ENCODE data around the gene ST3GAL3.

ST3GAL3 gene

DNA sequence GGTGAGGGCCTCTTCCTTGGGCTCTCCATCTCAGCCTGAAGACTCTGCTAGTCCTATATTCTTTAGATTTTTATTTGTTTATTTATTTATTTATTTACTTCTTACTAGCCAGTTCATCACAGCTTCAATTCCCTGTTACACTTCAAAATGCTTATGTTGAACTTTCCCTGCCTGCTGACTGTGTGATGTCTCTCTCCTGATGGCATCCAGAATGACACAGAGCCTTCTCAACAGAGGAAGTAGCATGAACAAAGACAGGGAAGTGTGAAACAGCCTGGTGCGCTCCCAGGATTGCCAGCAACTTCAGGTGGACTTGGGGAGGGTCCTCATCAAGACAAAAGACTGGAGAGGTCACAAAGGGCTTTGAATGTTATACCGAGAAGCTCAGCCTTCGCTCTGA lies 235.1 kb downstream of the ST3GAL3 start:
- no peak for DNase-seq (ENCODE audit: low read depth)

DNA sequence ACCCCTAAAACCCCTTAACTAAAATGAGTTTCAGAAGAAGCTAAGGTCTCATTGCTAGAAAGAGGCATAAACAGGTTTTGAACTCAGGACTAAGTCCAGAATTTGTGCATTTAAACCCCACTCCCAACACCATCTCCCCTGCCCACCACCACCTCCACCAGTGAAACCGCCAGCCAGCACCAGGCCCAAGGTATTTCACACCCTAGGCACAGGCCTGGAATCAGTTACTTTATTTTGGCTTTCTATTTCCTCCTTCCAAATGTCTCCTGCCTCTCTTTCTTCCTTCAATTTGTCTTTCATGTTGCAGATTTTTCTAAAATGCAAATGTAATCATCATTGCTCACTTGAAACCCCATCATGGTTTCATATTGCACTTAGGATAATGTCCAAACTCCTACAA lies 237.5 kb downstream of the ST3GAL3 start:
- no peak for DNase-seq (ENCODE audit: low read depth)

DNA sequence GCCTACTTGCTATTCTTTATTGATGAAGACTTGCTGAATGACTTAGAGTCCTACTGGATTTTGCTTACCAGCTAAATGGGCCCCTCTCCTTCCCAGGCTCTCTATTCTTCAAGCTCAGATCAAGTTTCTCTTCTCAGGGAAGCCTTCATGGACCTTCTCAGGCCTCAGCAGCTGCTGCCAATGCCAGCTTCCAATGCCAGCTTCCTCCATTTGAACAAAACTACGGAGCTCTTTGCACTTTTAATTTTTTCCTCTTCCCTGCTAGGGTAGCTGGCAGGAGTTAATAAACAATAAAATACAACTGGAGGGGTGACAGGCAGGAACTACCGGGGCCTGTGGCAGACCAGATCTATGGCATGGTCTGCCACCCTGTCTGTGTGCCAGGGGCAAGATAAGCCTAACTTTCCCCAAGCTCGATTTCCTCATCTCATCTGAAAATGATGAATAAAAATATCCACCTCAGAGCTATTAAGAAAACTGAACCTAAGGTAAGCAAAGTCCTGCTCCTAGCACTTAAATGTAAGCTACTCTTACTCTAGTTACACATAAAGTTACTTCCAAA lies 238.4 kb downstream of the ST3GAL3 start:
- DNase-seq (ENCODE audit: low read depth), result no peak

DNA sequence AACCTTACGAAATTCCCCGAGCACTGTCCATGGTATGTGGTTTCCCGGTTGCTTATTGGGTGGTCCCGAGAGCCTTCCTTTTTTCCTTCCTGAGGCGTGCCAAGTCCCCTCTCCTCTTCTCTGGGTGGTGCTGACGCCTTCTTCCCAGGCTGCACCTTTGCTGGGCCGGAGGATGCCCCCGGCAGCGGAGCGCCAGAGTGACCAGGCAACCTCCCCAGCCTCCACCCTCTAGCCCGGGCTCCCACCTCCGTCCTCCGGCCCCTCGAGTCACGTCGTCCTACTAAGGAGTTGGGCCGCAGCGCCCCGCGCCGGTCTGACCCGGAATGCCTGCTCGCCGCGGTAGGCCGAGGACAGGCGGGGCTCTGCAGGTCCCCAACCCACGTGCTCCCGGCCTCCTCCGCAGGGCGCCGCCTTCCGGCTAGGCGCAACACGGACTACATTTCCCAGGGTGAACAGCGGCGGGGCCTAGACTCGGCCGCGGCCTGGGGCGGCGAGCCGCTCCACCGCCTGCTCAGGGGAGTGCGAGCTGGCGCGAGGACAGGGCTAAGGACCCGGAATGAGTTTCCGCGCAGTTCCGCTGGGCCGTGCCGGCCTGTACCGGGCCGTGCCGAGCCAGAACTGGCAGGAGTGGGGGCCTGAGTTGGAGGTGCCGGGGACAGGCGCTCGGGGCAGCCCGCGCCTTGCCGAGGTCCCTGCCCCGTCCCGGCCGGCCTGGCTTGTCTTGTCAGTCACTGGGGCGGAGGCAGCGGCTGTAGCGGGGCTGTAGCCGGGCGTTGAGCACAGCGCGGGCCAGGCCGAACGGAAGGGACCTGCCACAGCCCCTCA lies 239.1 kb downstream of the ST3GAL3 start, which contains the start of gene IPO13:
IPO13 (plus strand) TSS at position 715 of the 825 bp plus-strand sequence. CDS start 651 bp downstream, outside the sequence.
- peak; percentile 90 for DNase-seq (ENCODE audit: low read depth)

DNA sequence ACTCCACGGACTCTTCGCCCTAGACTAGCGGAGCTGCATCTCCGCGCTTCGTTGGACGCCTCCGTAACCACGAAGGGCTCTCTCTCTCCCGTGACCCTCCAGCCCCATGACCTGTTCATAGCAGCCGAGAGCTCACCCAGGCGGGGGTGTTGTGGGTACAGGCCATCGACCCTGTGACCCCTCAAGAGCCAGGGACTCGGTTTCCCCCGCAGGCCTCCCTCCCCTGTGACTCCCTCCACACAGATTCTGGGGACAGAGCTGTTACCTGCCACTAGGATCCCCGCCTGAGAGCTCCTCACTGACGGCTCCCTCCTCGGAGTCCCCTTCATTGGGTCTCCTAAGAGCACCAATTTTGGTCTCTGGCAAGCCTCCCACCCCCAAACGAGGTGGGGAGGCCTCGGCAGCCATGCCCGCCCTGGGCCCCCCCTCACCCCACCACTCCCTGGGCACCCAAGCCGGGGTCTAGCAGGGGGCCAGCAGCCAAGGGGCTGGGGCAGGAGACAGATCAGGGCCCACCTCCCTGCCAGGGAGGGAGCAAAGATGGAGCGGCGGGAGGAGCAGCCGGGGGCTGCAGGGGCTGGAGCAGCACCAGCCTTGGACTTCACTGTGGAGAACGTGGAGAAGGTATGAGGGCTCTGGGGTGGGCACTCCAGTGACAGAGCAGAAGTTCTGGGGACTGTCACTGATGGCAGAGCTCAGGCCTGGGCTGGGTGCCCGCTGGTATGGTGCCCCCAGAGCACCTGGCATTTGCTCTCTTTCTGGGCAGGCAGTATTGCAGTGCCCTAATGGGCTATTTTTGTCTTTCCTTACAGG lies 239.9 kb downstream of the ST3GAL3 start:
- no peak for DNase-seq (ENCODE audit: low read depth)

DNA sequence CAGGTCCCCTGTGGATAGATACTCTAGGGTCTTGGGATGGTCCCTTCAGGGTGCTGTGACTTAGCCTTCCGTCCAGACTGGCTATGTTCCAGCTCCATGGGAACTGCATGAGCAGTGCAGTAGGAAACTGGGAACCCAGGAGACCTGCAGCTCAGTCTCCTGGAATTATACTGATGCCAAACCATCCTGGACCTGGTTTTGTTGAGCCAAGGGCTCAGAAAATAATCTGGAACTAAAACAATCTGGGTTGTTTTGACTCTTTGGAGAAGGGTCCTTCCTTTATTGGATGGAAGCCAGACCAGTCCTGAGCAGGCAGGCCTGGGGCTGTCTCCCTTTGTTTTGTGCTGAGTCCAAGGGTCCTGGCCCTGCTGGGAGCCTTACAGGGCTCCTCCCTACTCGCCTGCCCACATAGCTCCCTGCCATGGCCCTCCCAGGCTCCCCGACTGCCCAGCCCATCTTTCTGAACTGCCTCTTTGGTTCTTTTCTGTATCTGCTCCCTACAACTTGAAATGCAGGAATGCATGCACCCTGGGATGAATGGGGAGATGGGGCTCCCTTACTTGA lies 240.6 kb downstream of the ST3GAL3 start:
- no peak for DNase-seq (ENCODE audit: low read depth)

DNA sequence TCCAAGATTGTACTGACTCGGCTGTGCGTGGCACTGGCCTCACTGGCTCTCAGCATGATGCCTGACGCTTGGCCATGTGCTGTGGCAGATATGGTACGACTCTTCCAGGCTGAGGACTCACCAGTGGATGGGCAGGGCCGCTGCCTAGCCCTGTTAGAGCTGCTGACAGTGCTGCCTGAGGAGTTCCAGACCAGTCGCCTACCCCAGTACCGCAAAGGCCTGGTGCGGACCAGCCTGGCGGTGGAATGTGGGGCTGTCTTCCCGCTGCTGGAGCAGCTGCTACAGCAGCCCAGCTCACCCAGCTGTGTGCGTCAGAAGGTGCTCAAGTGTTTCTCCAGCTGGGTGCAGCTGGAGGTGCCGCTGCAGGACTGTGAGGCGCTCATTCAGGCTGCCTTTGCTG lies 242.3 kb downstream of the ST3GAL3 start:
- DNase-seq (ENCODE audit: low read depth), result no peak

DNA sequence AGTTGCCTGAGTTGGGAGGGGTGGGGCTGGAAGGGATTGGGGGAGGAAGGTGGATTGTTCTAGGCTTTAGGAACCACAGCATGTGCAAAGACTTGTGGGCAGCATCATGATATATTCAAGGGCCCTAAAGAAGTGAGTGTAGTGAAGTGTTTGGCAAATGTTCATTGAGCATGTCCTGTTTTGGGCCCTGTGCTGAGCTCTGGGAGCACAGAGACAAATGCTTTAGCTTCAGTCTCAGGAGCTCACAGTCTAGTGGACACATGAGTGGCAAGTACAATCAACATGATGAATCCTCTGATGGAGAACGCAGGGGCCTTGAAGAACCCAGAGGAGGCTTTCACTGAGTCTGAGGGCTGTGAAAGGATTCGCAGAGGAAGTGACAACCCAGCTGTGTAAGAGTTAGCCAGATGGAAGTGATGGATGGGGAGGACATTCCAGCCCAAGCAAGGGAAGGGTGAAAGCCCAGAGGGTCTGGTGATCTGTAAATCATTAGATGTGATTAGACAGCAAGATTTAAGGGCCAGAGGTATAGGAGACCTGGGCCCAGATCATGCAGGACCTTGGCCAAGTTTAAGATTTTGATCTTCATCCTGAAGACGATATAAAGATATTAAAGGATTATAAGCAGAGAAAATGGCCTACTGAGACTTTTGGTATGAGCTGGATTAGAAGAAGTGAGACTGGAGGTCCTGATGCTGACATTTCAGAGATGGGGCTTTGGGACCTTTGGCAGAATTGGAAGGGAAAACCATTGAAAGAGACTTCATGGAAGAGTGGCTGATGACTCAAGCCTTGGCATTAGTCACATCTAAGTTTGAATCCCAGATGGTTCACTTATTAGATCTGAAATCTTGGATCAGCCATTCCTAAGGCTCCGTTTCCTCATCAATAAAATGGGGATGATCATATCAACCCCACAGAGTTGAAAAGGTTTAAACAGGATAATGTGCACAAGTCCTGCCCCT lies 244.0 kb downstream of the ST3GAL3 start:
- DNase-seq (ENCODE audit: low read depth), result no peak

DNA sequence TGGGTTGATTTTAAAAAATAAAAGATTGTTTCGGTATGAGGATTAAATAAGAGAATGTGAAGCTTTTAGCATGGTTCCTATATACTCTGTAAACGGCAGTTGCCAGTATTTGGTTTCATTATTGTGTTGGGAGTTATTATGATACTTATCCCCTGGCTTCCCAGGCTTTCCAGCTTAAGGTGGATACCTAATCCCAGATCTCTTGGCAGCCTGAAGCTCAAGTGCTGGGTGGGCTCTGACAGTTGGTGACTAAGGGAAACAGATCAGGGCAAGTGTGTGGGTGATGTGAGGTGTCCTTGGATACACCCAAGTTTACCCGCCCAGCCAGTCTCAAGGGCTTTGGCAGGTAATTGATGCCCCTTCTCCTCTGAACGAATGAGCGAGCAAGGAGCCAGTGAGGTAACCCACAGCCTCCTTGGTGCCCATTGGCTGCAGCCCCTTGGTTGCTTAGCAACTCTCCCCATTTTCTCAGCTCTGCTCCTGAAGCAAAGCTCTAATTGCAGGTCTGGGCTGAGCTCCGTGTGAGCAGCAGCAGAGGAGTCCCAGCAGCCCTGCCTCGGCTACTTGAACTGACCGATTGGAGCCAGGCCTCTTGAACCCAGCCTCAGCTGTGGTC lies 245.5 kb downstream of the ST3GAL3 start:
- no peak for DNase-seq (ENCODE audit: low read depth)

DNA sequence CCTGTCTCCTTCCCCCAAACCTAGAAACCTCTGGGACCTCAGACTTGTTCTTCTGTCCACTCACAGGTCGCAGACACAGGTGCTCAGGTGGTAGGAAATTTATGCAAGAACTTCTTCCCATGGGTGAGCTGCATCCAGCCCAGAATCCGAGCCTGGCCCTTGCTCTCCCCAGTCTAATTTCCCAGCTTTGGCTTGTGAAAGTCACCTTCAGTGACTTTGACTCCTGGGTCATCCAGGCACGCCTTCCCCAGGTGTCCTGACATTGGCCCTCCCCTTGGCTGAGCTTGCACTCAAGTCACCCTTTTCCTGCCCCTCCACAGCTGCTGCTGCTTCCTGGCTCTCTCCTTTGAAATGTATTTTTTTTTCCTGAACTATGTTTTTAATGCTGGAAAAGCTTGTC lies 246.0 kb downstream of the ST3GAL3 start:
- DNase-seq (ENCODE audit: low read depth), result no peak

DNA sequence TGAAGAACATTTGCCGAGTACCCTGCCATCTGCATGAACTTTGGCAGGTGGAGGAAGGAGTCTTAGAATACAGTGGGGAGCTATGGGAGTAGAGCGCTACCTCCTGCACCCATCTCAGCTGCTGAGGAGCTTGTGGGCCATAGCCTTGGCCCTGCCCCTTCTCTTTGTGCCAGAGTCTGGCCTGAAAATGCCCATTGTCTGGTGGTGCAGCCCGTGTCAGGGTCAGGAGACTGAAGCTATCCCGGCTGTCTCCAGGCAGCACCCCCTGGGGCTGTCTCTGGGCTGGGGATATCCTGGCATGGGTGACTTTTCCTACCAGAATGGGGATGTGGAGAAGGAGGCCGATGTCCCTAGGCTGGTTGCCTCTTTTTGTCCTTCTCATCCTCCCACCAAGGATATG lies 246.7 kb downstream of the ST3GAL3 start:
- DNase-seq (ENCODE audit: low read depth), result no peak

DNA sequence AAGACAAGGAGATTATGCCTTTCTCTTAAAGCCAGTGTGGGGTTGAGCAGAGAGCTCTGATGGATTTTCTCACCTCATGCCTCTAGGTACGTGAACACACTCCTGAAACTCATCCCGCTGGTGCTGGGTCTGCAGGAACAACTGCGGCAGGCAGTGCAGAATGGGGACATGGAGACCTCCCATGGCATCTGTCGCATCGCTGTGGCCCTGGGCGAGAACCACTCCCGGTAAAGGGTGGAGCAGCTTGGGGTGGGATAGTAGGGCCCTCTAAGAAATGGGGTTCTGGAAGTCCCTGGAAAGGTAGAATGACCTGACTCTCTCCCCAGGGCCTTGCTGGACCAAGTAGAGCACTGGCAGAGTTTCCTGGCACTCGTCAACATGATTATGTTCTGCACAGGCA lies 248.9 kb downstream of the ST3GAL3 start:
- no peak for DNase-seq (ENCODE audit: low read depth)

DNA sequence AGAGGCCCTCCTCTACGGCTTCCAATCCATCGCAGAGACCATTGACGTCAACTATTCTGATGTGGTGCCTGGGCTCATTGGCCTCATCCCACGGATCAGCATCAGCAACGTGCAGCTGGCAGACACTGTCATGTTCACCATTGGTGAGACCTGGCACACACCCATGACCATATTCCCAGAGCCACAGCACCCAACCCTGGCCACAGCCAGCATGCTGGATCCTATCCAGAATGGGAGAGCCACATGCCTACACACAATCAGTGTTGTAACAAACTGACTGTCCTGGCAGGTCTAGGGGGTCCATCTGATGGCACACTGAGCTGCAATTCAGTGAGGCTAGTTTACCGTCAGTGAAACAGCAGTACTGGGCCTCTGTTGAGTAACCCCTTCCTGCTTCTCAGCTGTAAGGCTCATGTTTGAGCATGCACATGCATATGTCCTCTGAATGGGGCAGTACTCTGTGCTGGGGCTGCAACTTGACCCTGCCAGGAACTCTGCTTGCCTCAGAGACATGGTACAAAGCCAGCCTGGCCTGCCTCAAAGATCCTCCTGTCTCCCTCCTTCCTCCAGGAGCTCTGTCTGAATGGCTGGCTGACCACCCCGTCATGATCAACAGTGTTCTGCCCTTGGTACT lies 250.2 kb downstream of the ST3GAL3 start:
- no peak for DNase-seq (ENCODE audit: low read depth)

DNA sequence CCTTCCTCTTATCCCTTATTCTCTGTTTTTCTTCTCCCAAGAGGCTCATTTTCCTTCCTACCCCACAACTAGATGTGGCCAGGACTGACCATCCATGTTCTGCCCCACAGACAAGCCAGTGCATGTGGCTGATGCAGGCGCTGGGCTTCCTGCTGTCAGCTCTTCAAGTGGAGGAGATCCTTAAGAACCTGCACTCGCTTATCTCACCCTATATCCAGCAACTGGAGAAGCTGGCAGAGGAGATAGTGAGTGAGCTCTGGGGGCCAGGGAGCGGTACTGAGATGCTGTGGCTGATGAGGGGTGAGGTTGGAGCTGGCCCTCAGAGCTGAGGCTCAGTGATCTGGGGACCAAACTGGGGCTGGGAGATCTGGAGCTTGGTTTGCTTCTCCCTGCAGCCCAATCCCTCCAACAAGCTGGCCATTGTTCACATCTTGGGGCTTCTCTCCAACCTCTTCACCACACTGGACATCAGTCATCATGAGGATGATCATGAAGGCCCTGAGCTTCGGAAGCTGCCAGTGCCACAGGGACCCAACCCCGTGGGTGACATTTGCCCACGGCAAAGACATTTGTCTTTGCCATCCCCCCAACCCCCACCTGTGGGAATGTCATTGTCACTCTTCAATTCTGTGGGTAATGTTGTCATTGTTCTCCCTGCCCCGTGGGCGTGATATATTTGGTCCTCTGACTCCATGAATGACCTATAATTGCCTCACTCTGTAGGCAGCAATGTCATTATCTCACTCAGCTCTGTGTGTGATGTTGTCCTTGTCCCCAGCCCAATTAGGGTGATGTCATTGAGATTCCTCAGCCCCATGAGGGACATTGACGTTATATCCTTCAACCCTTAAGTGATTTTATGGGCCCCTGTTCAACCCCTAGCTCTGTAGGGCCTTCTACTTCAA lies 251.3 kb downstream of the ST3GAL3 start:
- no peak for DNase-seq (ENCODE audit: low read depth)

DNA sequence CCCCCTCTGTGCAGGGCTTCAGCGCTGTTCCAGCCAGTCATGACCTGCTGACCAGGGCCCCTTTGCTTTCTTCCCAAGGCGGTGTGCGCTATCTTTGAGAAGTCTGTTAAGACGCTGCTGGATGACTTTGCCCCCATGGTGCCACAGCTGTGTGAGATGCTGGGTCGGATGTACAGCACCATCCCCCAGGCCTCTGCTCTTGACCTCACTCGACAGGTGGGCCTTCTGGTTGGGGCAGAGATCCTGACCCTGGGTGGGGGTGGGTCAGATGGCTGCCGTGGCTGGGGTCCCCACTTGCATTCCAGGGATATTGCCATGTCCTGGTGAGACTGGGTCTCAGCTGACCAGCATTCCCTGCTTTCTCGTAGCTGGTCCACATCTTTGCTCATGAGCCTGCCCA lies 253.5 kb downstream of the ST3GAL3 start:
- no peak for DNase-seq (ENCODE audit: low read depth)

DNA sequence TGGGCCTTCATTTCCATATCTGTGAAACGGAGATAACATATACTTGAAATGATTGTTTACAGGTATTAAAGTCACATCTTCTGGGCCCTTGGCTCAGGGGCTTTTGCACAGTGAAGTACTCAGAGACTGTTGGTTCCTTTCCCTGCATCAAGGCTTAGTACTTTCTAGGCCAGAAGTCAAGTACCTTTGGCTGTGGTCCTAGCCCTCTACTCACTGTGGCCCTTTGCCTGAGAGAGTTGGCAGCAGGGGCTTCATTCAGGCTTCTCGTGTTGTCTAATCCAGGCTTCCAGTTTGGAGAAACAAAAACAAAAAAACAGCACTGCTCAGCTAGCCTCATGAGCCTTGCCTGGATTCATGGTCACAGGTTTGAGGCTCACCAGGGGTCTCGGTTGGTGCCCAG lies 254.4 kb downstream of the ST3GAL3 start:
- no peak for DNase-seq (ENCODE audit: low read depth)

DNA sequence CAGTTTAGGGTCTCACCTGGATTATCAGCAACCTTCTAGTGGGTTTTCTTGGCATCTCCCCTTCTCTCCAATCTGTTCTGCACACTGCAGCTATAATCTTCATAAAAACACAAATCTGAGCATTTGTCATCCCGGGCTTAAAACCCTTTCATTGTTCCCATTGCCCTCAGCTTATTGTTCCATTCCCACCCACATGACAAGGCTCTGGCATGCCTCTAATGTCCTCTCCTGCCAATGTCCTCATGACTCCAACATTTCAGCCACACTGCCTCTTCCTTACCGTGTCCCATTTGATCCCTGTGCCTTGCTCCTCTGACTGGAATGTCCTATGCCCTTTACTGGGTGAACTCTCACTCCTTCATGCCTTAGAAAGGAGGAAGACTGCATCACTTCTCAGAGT lies 255.0 kb downstream of the ST3GAL3 start:
- DNase-seq (ENCODE audit: low read depth), result no peak

DNA sequence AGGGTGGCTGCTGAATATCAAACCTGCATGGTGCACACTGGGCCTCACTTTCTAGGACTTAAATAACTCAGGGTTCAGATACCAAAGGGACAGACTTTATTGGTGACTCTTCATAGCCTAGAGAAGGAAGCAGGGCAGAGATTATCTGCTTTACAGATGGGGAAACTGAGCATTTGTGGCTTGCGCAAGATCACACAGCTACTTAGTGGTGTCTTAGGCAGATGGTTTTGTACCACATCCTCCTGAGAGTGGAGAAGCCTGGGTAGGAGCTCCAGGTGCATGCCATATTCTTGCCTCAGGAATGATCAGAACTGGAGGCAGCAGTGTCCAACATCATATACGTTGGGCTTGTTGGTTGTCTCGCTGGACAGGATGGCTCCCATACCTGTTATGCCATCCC lies 255.7 kb downstream of the ST3GAL3 start:
- no peak for DNase-seq (ENCODE audit: low read depth)

DNA sequence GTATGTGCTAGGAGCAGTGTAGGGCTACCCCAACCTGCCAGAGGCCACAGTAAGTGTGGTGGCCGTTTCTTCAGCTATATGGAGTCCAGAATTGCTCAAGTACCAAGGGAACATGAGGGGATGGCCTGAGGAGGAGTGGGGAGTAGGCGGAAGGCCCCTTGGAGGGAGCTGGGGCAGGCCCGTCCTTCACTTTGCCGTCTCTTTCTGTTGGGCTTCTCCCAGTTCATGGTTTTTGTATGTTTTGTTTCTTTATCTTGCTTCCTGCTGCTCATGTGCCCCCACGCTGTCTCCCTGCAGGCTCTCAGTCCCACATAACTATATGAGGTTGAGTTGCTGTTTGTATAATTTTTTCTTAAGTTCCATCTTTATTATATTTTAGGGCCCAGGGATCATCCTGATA lies 256.6 kb downstream of the ST3GAL3 start:
- DNase-seq (ENCODE audit: low read depth), result no peak
